ENCODE measurements around the gene PSMD13. TPM values are rescaled to one million over a fixed set of nuclear protein-coding genes. Genes with fewer than 3 reads are reported as not detected.

PSMD13 gene
- total RNA-seq, 8 experiments from 2014 or later: 106 to 155 (median 141) TPM

GRCh38 chr11:288478-289397 lies 52.0 kb downstream of the PSMD13 start, which contains the start of gene PGGHG:
Gene PGGHG (plus strand): TSS chr11:289126. CDS start chr11:289817, 691 bp downstream.
- WGBS, 10 experiments: 0 to 14% (median 5%) methylated on average over 6 to 12 of the region's 112 CpGs; no CpG with 5 or more reads in 6 of the 10 experiments

GRCh38 chr11:289398-289711 lies 52.6 kb downstream of the PSMD13 start:
- Histone ChIP-seq H3K27ac (no peak overlapping the region), H3K4me1 (replicated peaks in 1 of 2) (peaks cover 0 to 15% of the 10 kb centered on the region in 2 donors), H3K4me3 (no peak overlapping the region)
- peak in 6 of 8 experiments; percentile 4 to 44 (median 23) for ATAC-seq (replicated peaks in 6 of 8)
- in situ Hi-C loops (cut with MboI; ENCODE audit: low pct_unique_long_range_greater_than_20kb in 2 of 9, low sequenced_read_pairs in 9 of 9, unreplicated experiment in 9 of 9): no loop called here
- WGBS, 10 experiments: 28% methylated on average over 5 of the region's 14 CpGs; no CpG with 5 or more reads in 9 of the 10 experiments

More at GRCh38 chr11:288478-289397, 52.0 kb downstream of the PSMD13 start, which contains the start of gene PGGHG:
- Histone ChIP-seq H3K4me1 (replicated peaks in 1 of 2) (peaks cover 0 to 15% of the 10 kb centered on the region in 2 donors), H3K27ac (no peak within 1 kb of the TSS), H3K4me3 (peak within 1 kb of the TSS; percentile 29 to 46 (median 36))
- ATAC-seq (replicated peaks in 6 of 8): peak; percentile 79 to 89 (median 80)
- in situ Hi-C loops (cut with MboI; ENCODE audit: low pct_unique_long_range_greater_than_20kb in 2 of 9, low sequenced_read_pairs in 9 of 9, unreplicated experiment in 9 of 9): no loop called here

GRCh38 chr11:289712-290620 lies 53.2 kb downstream of the PSMD13 start:
- Histone ChIP-seq H3K4me1 (replicated peaks in 1 of 2) (peaks cover 0 to 15% of the 10 kb centered on the region in 2 donors), H3K4me3 (no peak overlapping the region), H3K27ac (no peak overlapping the region)
- ATAC-seq (replicated peaks in 6 of 8): peak in 4 of 8 experiments; percentile 1 to 42 (median 28)
- WGBS, 10 experiments: 86 to 96% methylated on average over 8 to 9 of the region's 48 CpGs; no CpG with 5 or more reads in 8 of the 10 experiments
- in situ Hi-C loops (cut with MboI; ENCODE audit: low pct_unique_long_range_greater_than_20kb in 2 of 9, low sequenced_read_pairs in 9 of 9, unreplicated experiment in 9 of 9): no loop called here

- peaks cover 0 to 15% of the 10 kb centered on the region in 2 donors for H3K4me1 ChIP-seq (replicated peaks in 1 of 2)
- 81 to 95% (median 87%) methylated on average over 3 to 4 of the region's 13 CpGs; no CpG with 5 or more reads in 7 of the 10 experiments for WGBS, 10 experiments
- no peak overlapping the region for H3K27ac ChIP-seq
- no peak overlapping the region for H3K4me3 ChIP-seq
- in situ Hi-C loops (cut with MboI; ENCODE audit: low pct_unique_long_range_greater_than_20kb in 2 of 9, low sequenced_read_pairs in 9 of 9, unreplicated experiment in 9 of 9): no loop called here
- ATAC-seq (replicated peaks in 6 of 8): no peak
Observed at GRCh38 chr11:290621-291231, 54.0 kb downstream of the PSMD13 start.

GRCh38 chr11:291281-292210 lies 54.8 kb downstream of the PSMD13 start:
- H3K4me3 ChIP-seq: no peak overlapping the region
- WGBS, 10 experiments: 47 to 100% methylated on average over 1 to 5 of the region's 44 CpGs; no CpG with 5 or more reads in 8 of the 10 experiments
- ATAC-seq (replicated peaks in 6 of 8): peak in 4 of 8 experiments; percentile 14 to 68 (median 42)
- in situ Hi-C loops (cut with MboI; ENCODE audit: low pct_unique_long_range_greater_than_20kb in 2 of 9, low sequenced_read_pairs in 9 of 9, unreplicated experiment in 9 of 9): no loop called here
- H3K27ac ChIP-seq: no peak overlapping the region
- peaks cover 0 to 15% of the 10 kb centered on the region in 2 donors for H3K4me1 ChIP-seq (replicated peaks in 1 of 2)

GRCh38 chr11:292211-293121 lies 55.7 kb downstream of the PSMD13 start:
- H3K4me1 ChIP-seq (replicated peaks in 1 of 2): peaks cover 0 to 15% of the 10 kb centered on the region in 2 donors
- H3K4me3 ChIP-seq: no peak overlapping the region
- H3K27ac ChIP-seq: no peak overlapping the region
- in situ Hi-C loops (cut with MboI; ENCODE audit: low pct_unique_long_range_greater_than_20kb in 2 of 9, low sequenced_read_pairs in 9 of 9, unreplicated experiment in 9 of 9): no loop called here
- WGBS, 10 experiments: 87 to 100% methylated on average over 4 to 6 of the region's 29 CpGs; no CpG with 5 or more reads in 8 of the 10 experiments
- ATAC-seq (replicated peaks in 6 of 8): no peak

- Histone ChIP-seq H3K27ac (no peak overlapping the region), H3K4me1 (replicated peaks in 1 of 2) (peaks cover 0 to 15% of the 10 kb centered on the region in 2 donors), H3K4me3 (no peak overlapping the region)
- no peak for ATAC-seq (replicated peaks in 6 of 8)
- in situ Hi-C loops (cut with MboI; ENCODE audit: low pct_unique_long_range_greater_than_20kb in 2 of 9, low sequenced_read_pairs in 9 of 9, unreplicated experiment in 9 of 9): no loop called here
- WGBS, 10 experiments: 70 to 100% (median 88%) methylated on average over 1 to 4 of the region's 18 CpGs; no CpG with 5 or more reads in 6 of the 10 experiments
Observed at GRCh38 chr11:293271-293851, 56.6 kb downstream of the PSMD13 start.

GRCh38 chr11:293852-294661 lies 57.3 kb downstream of the PSMD13 start:
- 75 to 100% (median 90%) methylated on average over 2 to 11 of the region's 27 CpGs; no CpG with 5 or more reads in 6 of the 10 experiments for WGBS, 10 experiments
- ATAC-seq (replicated peaks in 6 of 8): no peak
- in situ Hi-C loops (cut with MboI; ENCODE audit: low pct_unique_long_range_greater_than_20kb in 2 of 9, low sequenced_read_pairs in 9 of 9, unreplicated experiment in 9 of 9): no loop called here
- H3K27ac ChIP-seq: no peak overlapping the region
- H3K4me3 ChIP-seq: no peak overlapping the region
- H3K4me1 ChIP-seq (replicated peaks in 1 of 2): peaks cover 0 to 15% of the 10 kb centered on the region in 2 donors

GRCh38 chr11:294780-295179 lies 58.0 kb downstream of the PSMD13 start:
- in situ Hi-C loops (cut with MboI; ENCODE audit: low pct_unique_long_range_greater_than_20kb in 2 of 9, low sequenced_read_pairs in 9 of 9, unreplicated experiment in 9 of 9): no loop called here
- no peak for ATAC-seq (replicated peaks in 6 of 8)
- Histone ChIP-seq H3K27ac (no peak overlapping the region), H3K4me3 (no peak overlapping the region), H3K4me1 (replicated peaks in 1 of 2) (peaks cover 0 to 10% of the 10 kb centered on the region in 2 donors)
- WGBS, 10 experiments: 86% methylated on average over 13 of the region's 16 CpGs; no CpG with 5 or more reads in 9 of the 10 experiments
